Neural progenitor cell (in vitro differentiated cells): ENCODE results near the gene TCEANC2.

Experiments
- EZH2 ChIP-seq: fragments of 200-600 bp; sonication (generic); IDR thresholded peaks from 2 replicates; pipeline ENCODE4 v1.6.1; 2017; ENCODE audit warnings: antibody characterized with exemption, mild to moderate bottlenecking, moderate library complexity
- EZH2phosphoT487 ChIP-seq: fragments of 200-600 bp; sonication (generic); IDR thresholded peaks from 2 replicates; pipeline ENCODE4 v1.6.1; 2017; ENCODE audit warnings: antibody characterized with exemption
- TF ChIP-seq, protein P1 (sequence below): fragments of 200-600 bp; sonication (generic); IDR thresholded peaks from 2 replicates; pipeline ENCODE4 v1.5.1; 2017; ENCODE audit warnings: antibody characterized with exemption, mild to moderate bottlenecking

GRCh38 chr1:54013393-54014008 is 39.9 kb upstream of the TCEANC2 start:
- TF ChIP-seq EZH2 (no peak), EZH2phosphoT487 (no peak)
- TF ChIP-seq, protein P1, sequence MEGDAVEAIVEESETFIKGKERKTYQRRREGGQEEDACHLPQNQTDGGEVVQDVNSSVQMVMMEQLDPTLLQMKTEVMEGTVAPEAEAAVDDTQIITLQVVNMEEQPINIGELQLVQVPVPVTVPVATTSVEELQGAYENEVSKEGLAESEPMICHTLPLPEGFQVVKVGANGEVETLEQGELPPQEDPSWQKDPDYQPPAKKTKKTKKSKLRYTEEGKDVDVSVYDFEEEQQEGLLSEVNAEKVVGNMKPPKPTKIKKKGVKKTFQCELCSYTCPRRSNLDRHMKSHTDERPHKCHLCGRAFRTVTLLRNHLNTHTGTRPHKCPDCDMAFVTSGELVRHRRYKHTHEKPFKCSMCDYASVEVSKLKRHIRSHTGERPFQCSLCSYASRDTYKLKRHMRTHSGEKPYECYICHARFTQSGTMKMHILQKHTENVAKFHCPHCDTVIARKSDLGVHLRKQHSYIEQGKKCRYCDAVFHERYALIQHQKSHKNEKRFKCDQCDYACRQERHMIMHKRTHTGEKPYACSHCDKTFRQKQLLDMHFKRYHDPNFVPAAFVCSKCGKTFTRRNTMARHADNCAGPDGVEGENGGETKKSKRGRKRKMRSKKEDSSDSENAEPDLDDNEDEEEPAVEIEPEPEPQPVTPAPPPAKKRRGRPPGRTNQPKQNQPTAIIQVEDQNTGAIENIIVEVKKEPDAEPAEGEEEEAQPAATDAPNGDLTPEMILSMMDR: no peak
